ENCODE measurements around the gene UNC5A. TPM values are rescaled to one million over a fixed set of nuclear protein-coding genes. Genes with fewer than 3 reads are reported as not detected.

UNC5A gene
- total and polyA plus RNA-seq, 12 donors, result 0.01 to 0.35 (median 0.08) TPM; not detected in 7

- TF ChIP-seq CTCF (IDR thresholded peaks at IDR 0.05), result no peak
- no peaks in the 10 kb centered on the region for H3K36me3 ChIP-seq
- no peak overlapping the region for H3K4me3 ChIP-seq
- intact Hi-C loops (cut with DNase I), result no loop called here
- no peaks in the 10 kb centered on the region for H3K4me1 ChIP-seq
- DNase-seq (no peak), ATAC-seq (no peak)
- 74 to 81% methylated on average over 21 of the region's 21 CpGs for WGBS, 2 donors
- no peaks in the 10 kb centered on the region for H3K9me3 ChIP-seq
- no peak overlapping the region for H3K27ac ChIP-seq
- H3K27me3 ChIP-seq, result peaks cover 8 to 87% (median 65%) of the 10 kb centered on the region in 7 donors
Observed at GRCh38 chr5:176850371-176851245, 40.2 kb downstream of the UNC5A start.

- no peak for TF ChIP-seq CTCF (IDR thresholded peaks at IDR 0.05)
- no peak for ATAC-seq
- no peaks in the 10 kb centered on the region for H3K4me1 ChIP-seq
- DNase-seq, result no peak
- H3K4me3 ChIP-seq, result no peak overlapping the region
- WGBS, 2 donors, result 78 to 87% methylated on average over 12 of the region's 12 CpGs
- intact Hi-C loops (cut with DNase I), result no loop called here
- peaks cover 8 to 86% (median 58%) of the 10 kb centered on the region in 7 donors for H3K27me3 ChIP-seq
- H3K9me3 ChIP-seq, result no peaks in the 10 kb centered on the region
- no peak overlapping the region for H3K27ac ChIP-seq
- H3K36me3 ChIP-seq, result no peaks in the 10 kb centered on the region
Observed at GRCh38 chr5:176851380-176851779, 41.0 kb downstream of the UNC5A start.

GRCh38 chr5:176851871-176852658 lies 41.7 kb downstream of the UNC5A start:
- Histone ChIP-seq H3K36me3 (no peaks in the 10 kb centered on the region), H3K27me3 (peaks cover 2 to 83% (median 52%) of the 10 kb centered on the region in 7 donors), H3K9me3 (no peaks in the 10 kb centered on the region), H3K4me3 (no peak overlapping the region), H3K4me1 (no peaks in the 10 kb centered on the region), H3K27ac (no peak overlapping the region)
- ATAC-seq, result peak in 1 of 8 donors; percentile 30
- WGBS, 2 donors, result 62 to 65% methylated on average over 17 of the region's 17 CpGs
- intact Hi-C loops (cut with DNase I), result no loop called here
- TF ChIP-seq CTCF (IDR thresholded peaks at IDR 0.05), result no peak
- no peak for DNase-seq

GRCh38 chr5:176853151-176853778 lies 42.9 kb downstream of the UNC5A start:
- H3K27ac ChIP-seq, result no peak overlapping the region
- H3K4me3 ChIP-seq, result no peak overlapping the region
- 73 to 76% methylated on average over 20 of the region's 20 CpGs for WGBS, 2 donors
- no peaks in the 10 kb centered on the region for H3K9me3 ChIP-seq
- H3K36me3 ChIP-seq, result no peaks in the 10 kb centered on the region
- DNase-seq, result no peak
- H3K27me3 ChIP-seq, result peaks cover 0 to 71% (median 40%) of the 10 kb centered on the region in 7 donors
- no peak for TF ChIP-seq CTCF (IDR thresholded peaks at IDR 0.05)
- intact Hi-C loops (cut with DNase I), result no loop called here
- H3K4me1 ChIP-seq, result no peaks in the 10 kb centered on the region
- no peak for ATAC-seq
